ENCODE data around the gene NEDD9. TPM values are rescaled to one million over a fixed set of nuclear protein-coding genes. Genes with fewer than 3 reads are reported as not detected.

The NEDD9 gene
- total and polyA plus RNA-seq, 2 of the 4 experiments (the other 2 are of a cell fraction), result 7.6 to 16.5 TPM

DNA sequence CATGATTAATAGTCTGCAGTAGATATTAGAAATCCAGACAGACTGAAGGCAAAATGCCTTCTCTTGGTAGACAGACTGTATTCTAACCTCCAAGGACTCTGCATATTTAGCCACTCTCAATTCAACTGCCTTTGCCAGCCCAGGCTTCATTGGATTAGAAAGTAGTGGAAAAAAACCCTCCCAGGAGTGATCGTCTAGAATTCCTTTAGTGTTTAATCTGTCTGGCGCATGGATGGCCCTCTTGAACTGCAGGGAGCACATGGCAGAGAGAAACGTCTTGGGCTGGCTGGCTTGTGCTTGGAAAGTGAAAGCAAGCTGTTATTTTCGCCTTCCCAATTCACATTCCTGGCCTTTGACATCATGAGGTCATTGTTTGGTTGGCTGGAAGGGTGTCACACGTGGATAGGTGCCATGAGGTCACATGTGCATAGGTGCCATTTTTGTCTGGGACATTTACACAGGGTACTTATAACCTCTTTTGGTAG lies 30.9 kb upstream of the NEDD9 start:
- intact Hi-C loops (cut with micrococcal nuclease) (loop anchor here (1.0 kb wide), 1 partner anchor 8 kb away; no protein-coding TSS in a partner anchor), in situ Hi-C loops (cut with MboI; ENCODE audit: low sequenced_read_pairs) (no loop called here), dilution Hi-C loops (cut with HindIII; ENCODE audit: low sequenced_read_pairs, unreplicated experiment) (no loop called here)
- peak overlapping the region; percentile 0; the same call in 1 of the 2 replicates for H3K27ac ChIP-seq (ENCODE audit: insufficient read depth, low read length)
- TF ChIP-seq MAZ (IDR thresholded peaks at IDR 0.05; ENCODE audit: borderline replicate concordance, low read depth, low read length) (no peak), BHLHE40 (IDR thresholded peaks at IDR 0.05; ENCODE audit: low read depth, low read length) (peak; percentile 91), USF2 (IDR thresholded peaks at IDR 0.05; ENCODE audit: low read depth, low read length) (peak; percentile 92), CEBPB (IDR thresholded peaks at IDR 0.05; ENCODE audit: low read depth, low read length) (no peak), MXI1 (IDR thresholded peaks at IDR 0.05; ENCODE audit: borderline replicate concordance, low read depth, low read length) (peak; percentile 96)
- no peaks in the 10 kb centered on the region for H3K27me3 ChIP-seq (ENCODE audit: control insufficient read depth, insufficient read depth, low read length)
- H3K4ac ChIP-seq (ENCODE audit: low read depth, low read length), result peak overlapping the region; percentile 24; the same call in 1 of the 2 replicates
- CTCF ChIA-PET, result interaction anchor here (0.6 kb wide), 1 partner anchor 59 kb away, joined by 3 read pairs; no protein-coding TSS in a partner anchor
- DNase-seq (peak; percentile 84), ATAC-seq (ENCODE audit: low read depth) (peak; percentile 94)
- H3K36me3 ChIP-seq (ENCODE audit: control insufficient read depth, insufficient read depth, low read length), result no peaks in the 10 kb centered on the region
- H3K4me1 ChIP-seq (ENCODE audit: control insufficient read depth, insufficient read depth, low read length), result peaks cover 5% of the 10 kb centered on the region; the same call in 1 of the 2 replicates
- no peak overlapping the region for H2AK9ac ChIP-seq (replicated peaks; ENCODE audit: low read depth, low read length, poor library complexity)
- H3K9me1 ChIP-seq (ENCODE audit: insufficient read depth, low read length), result peaks cover 2% of the 10 kb centered on the region; the same call in 1 of the 2 replicates
- peak overlapping the region; percentile 55; the same call in 1 of the 2 replicates for H2BK20ac ChIP-seq (ENCODE audit: low read depth, low read length)
- peak overlapping the region; percentile 8; the same call in 1 of the 2 replicates for H4K91ac ChIP-seq (ENCODE audit: insufficient read depth, low read depth, low read length)
- 0 out of 2 replicates have a peak overlapping the region, but pooled peaks have one; percentile 16 for H4K5ac ChIP-seq (ENCODE audit: low read depth, low read length)
- peak overlapping the region; percentile 19 for H3K4me2 ChIP-seq (ENCODE audit: low read depth, low read length)
- POLR2A ChIA-PET (ENCODE audit: unreplicated experiment), result no interaction called here
- no peaks in the 10 kb centered on the region for H3K79me1 ChIP-seq (ENCODE audit: low read depth in 1 of 2, low read length in 2 of 2)
- no CpG with 5 or more reads among the region's 5 CpGs for WGBS, 2 experiments (ENCODE audit: extremely low coverage in 2 of 2, insufficient read length in 1 of 2)
- no peak overlapping the region; the same call in 1 of the 2 replicates for H3K18ac ChIP-seq (ENCODE audit: low read depth, low read length)
- no peaks in the 10 kb centered on the region for H3K9me3 ChIP-seq (ENCODE audit: control insufficient read depth, insufficient read depth, low read length)
- peak overlapping the region; percentile 16 for H2BK15ac ChIP-seq (ENCODE audit: low read depth, low read length)
- H3K14ac ChIP-seq (replicated peaks; ENCODE audit: low read depth, low read length), result peak overlapping the region; percentile 8
- peak overlapping the region; percentile 88 for H2BK120ac ChIP-seq (ENCODE audit: low read depth, low read length)
- no peak overlapping the region for H3K4me3 ChIP-seq (ENCODE audit: insufficient read depth, low read depth, low read length)
- no peaks in the 10 kb centered on the region for H4K20me1 ChIP-seq (ENCODE audit: insufficient read depth, low read length)
- peak overlapping the region; percentile 28; the same call in 1 of the 2 replicates for H3K23ac ChIP-seq (ENCODE audit: low read depth, low read length)
- 0 out of 2 replicates have a peak overlapping the region, but pooled peaks have one; percentile 21 for H3K56ac ChIP-seq (ENCODE audit: extremely low read depth, insufficient read depth, low read length)
- no TSS peak for BruUV-seq (replicated peaks)
- no peak overlapping the region for H2AK5ac ChIP-seq (ENCODE audit: low read depth, low read length)
- H2BK5ac ChIP-seq (ENCODE audit: low read depth, low read length, poor library complexity, severe bottlenecking), result peak overlapping the region; percentile 3
- H4K8ac ChIP-seq (ENCODE audit: low read depth in 2 of 2, low read length in 2 of 2), result peak overlapping the region; percentile 10 to 49; a peak in 3 of 4 replicates
- H3K9ac ChIP-seq (ENCODE audit: low read depth, low read length), result no peak overlapping the region; the same call in 1 of the 2 replicates
- H2AFZ ChIP-seq (replicated peaks; ENCODE audit: low read length, poor library complexity), result peak overlapping the region; percentile 9

Measured in IMR-90 (cell line).